MM.1S (cell line): ENCODE measurements around the gene NCK1.

Source experiments
- DNase-seq: peaks from one replicate; pipeline ENCODE4 v3.0.0-alpha.2; 2015
- H2AFZ ChIP-seq: fragments of 300-600 bp; sonication (generic); 2 replicates; pipeline ENCODE4 v1.6.0; 2016; ENCODE audit warnings: antibody characterized with exemption, low read length
- H3F3A ChIP-seq: fragments of 300-600 bp; sonication (generic); 2 replicates; pipeline ENCODE4 v1.6.1; 2016; ENCODE audit warnings: mild to moderate bottlenecking, antibody characterized with exemption, low read length, moderate library complexity, mixed read lengths; ENCODE audit not compliant: insufficient read depth
- H3K27ac ChIP-seq: fragments of 300-600 bp; sonication (generic); 2 replicates; pipeline ENCODE4 v1.5.1; 2016; ENCODE audit warnings: mild to moderate bottlenecking, low read length
- H3K27me3 ChIP-seq: fragments of 300-600 bp; sonication (generic); replicated peaks from 2 replicates; pipeline ENCODE4 v1.6.0; 2016; ENCODE audit warnings: low read length; ENCODE audit not compliant: insufficient read depth
- H3K36me3 ChIP-seq: fragments of 300-600 bp; sonication (generic); replicated peaks from 2 replicates; pipeline ENCODE4 v1.6.1; 2016; ENCODE audit warnings: mild to moderate bottlenecking, low read length, mixed read lengths; ENCODE audit not compliant: insufficient read depth
- H3K4me1 ChIP-seq: fragments of 300-600 bp; sonication (generic); 2 replicates; pipeline ENCODE4 v1.6.1; 2016; ENCODE audit warnings: low read length, mixed read lengths
- H3K4me2 ChIP-seq: fragments of 300-600 bp; sonication (generic); 2 replicates; pipeline ENCODE4 v1.6.0; 2016; ENCODE audit warnings: low read depth, low read length
- H3K4me3 ChIP-seq: fragments of 300-600 bp; sonication (generic); 2 replicates; pipeline ENCODE4 v1.5.1; 2016; ENCODE audit warnings: low read length, mixed read lengths
- H3K79me2 ChIP-seq: fragments of 300-600 bp; sonication (generic); 2 replicates; pipeline ENCODE4 v1.6.1; 2016; ENCODE audit warnings: mixed run types, low read length, mixed read lengths
- H3K9ac ChIP-seq: fragments of 300-600 bp; sonication (generic); 2 replicates; pipeline ENCODE4 v1.6.1; 2016; ENCODE audit warnings: low read length, mixed read lengths
- H3K9me2 ChIP-seq: fragments of 300-600 bp; sonication (generic); replicated peaks from 2 replicates; pipeline ENCODE4 v1.6.1; 2016; ENCODE audit warnings: mild to moderate bottlenecking, low read length, mixed read lengths; ENCODE audit not compliant: insufficient read depth
- H3K9me3 ChIP-seq: fragments of 300-600 bp; sonication (generic); replicated peaks from 2 replicates; pipeline ENCODE4 v1.6.1; 2016; ENCODE audit warnings: mild to moderate bottlenecking, low read length, mixed read lengths; ENCODE audit not compliant: insufficient read depth
- H4K20me1 ChIP-seq: fragments of 300-600 bp; sonication (generic); 2 replicates; pipeline ENCODE4 v1.6.1; 2016; ENCODE audit warnings: mild to moderate bottlenecking, low read length, moderate library complexity, mixed read lengths; ENCODE audit not compliant: insufficient read depth
- EZH2 ChIP-seq: fragments of 300-600 bp; sonication (generic); optimal IDR thresholded peaks from 2 replicates; pipeline ENCODE3; 2017; ENCODE audit warnings: low read depth, mild to moderate bottlenecking, antibody characterized with exemption, low read length, mixed read lengths
- EZH2phosphoT487 ChIP-seq: fragments of 300-600 bp; sonication (generic); IDR thresholded peaks from 2 replicates; pipeline ENCODE4 v1.6.1; 2018; ENCODE audit warnings: antibody characterized with exemption, low read length
- TF ChIP-seq, protein P1 (sequence below): fragments of 300-600 bp; sonication (generic); IDR thresholded peaks from 2 replicates; pipeline ENCODE4 v1.5.1; 2016; ENCODE audit warnings: antibody characterized with exemption, low read length, mixed read lengths

Gene NCK1

DNA sequence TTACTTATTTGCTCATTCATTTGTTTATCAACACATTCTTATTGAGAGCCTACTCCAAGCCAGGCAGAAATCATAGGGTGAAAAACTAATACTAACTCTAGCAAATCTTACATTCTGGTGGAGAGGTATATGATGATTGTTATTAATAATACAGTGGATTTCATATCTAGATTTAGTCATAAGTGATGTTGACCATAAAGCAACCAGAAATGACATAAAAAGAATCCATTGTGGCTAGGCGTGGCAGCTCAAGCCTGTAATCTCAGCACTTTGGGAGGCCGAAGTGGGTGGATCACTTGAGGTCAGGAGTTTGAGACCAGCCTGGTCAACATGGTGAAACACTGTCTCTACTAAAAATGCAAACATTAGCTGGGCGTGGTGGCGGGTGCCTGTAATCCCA, 69.6 kb downstream of the NCK1 start:
- no peak for DNase-seq
- TF ChIP-seq, protein P1, sequence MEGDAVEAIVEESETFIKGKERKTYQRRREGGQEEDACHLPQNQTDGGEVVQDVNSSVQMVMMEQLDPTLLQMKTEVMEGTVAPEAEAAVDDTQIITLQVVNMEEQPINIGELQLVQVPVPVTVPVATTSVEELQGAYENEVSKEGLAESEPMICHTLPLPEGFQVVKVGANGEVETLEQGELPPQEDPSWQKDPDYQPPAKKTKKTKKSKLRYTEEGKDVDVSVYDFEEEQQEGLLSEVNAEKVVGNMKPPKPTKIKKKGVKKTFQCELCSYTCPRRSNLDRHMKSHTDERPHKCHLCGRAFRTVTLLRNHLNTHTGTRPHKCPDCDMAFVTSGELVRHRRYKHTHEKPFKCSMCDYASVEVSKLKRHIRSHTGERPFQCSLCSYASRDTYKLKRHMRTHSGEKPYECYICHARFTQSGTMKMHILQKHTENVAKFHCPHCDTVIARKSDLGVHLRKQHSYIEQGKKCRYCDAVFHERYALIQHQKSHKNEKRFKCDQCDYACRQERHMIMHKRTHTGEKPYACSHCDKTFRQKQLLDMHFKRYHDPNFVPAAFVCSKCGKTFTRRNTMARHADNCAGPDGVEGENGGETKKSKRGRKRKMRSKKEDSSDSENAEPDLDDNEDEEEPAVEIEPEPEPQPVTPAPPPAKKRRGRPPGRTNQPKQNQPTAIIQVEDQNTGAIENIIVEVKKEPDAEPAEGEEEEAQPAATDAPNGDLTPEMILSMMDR = no peak
- TF ChIP-seq EZH2phosphoT487 (no peak), EZH2 (no peak)

GRCh38 chr3:136932523-136932922, 70.5 kb downstream of the NCK1 start:
- no peak for TF ChIP-seq EZH2phosphoT487
- TF ChIP-seq, protein P1 = no peak
- TF ChIP-seq EZH2 = no peak
- H3K9me2 ChIP-seq = no peaks in the 10 kb centered on the region
- H3K27ac ChIP-seq = no peak overlapping the region
- no peak overlapping the region for H2AFZ ChIP-seq
- H3K36me3 ChIP-seq = peaks cover 7% of the 10 kb centered on the region; the same call in 1 of the 2 replicates
- H3K4me3 ChIP-seq = no peak overlapping the region
- peaks cover 3% of the 10 kb centered on the region; the same call in 1 of the 2 replicates for H3K4me1 ChIP-seq
- no peaks in the 10 kb centered on the region for H3K27me3 ChIP-seq
- H3K9me3 ChIP-seq = no peaks in the 10 kb centered on the region
- no peaks in the 10 kb centered on the region; the same call in 1 of the 2 replicates for H4K20me1 ChIP-seq
- H3K79me2 ChIP-seq = peaks cover 14% of the 10 kb centered on the region
- H3K4me2 ChIP-seq = no peak overlapping the region
- no peak for DNase-seq
- no peak overlapping the region for H3K9ac ChIP-seq
- no peaks in the 10 kb centered on the region for H3F3A ChIP-seq

More for the DNA sequence above, 69.6 kb downstream of the NCK1 start:
- Histone ChIP-seq H3K4me1 (peaks cover 3% of the 10 kb centered on the region; the same call in 1 of the 2 replicates), H3K79me2 (peaks cover 8% of the 10 kb centered on the region), H3F3A (no peaks in the 10 kb centered on the region), H3K4me3 (no peak overlapping the region), H4K20me1 (no peaks in the 10 kb centered on the region; the same call in 1 of the 2 replicates), H3K27ac (no peak overlapping the region), H3K4me2 (no peak overlapping the region), H3K9ac (no peak overlapping the region), H3K9me3 (no peaks in the 10 kb centered on the region), H3K36me3 (peaks cover 7% of the 10 kb centered on the region; the same call in 1 of the 2 replicates), H3K27me3 (no peaks in the 10 kb centered on the region), H3K9me2 (no peaks in the 10 kb centered on the region), H2AFZ (no peak overlapping the region)

DNA sequence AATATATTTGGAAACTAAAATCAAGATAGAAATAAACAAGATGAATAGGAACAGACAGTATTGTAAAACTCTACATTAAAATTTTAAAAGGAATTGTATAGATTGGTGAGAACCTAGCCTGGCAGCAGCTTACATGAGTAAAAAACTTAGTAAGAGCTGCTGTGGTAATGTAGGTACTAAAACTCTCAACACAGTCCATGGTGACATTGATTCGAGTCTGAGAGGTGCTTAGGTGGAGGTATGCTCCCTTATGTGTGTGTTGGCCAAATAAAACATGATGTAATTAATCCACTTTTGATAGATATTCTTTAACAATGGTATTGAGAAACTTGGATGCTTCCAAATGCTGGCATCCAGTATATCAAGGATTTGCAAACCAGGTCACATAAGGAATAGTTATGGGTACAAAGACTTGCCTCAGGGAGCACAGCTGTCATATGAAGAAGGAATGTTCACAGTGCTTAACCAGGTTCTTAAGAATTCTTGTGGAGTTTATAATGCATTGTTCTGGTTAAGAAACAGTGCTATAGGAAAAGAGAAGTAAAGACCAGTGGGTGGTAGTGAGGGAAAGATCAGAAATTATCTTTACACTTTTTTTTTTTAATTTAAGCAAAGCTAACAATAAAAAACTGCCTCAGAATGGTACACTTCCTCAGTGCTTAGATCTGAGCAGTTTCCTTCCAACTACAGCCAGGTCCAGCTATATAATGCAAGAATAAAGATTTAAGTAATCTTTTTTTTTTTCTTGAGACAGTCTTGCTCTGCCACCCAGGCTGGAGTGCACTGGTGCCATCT, 71.2 kb downstream of the NCK1 start:
- H2AFZ ChIP-seq = no peak overlapping the region
- peaks cover 20% of the 10 kb centered on the region for H3K79me2 ChIP-seq
- no peaks in the 10 kb centered on the region for H3K9me3 ChIP-seq
- H3K4me1 ChIP-seq = peaks cover 3% of the 10 kb centered on the region; the same call in 1 of the 2 replicates
- no peaks in the 10 kb centered on the region for H3F3A ChIP-seq
- no peak overlapping the region for H3K27ac ChIP-seq
- H3K36me3 ChIP-seq = peaks cover 5% of the 10 kb centered on the region; the same call in 1 of the 2 replicates
- no peaks in the 10 kb centered on the region for H3K27me3 ChIP-seq
- no peaks in the 10 kb centered on the region; the same call in 1 of the 2 replicates for H4K20me1 ChIP-seq
- H3K9ac ChIP-seq = no peak overlapping the region
- no peak overlapping the region for H3K4me3 ChIP-seq
- H3K4me2 ChIP-seq = no peak overlapping the region
- no peak for DNase-seq
- TF ChIP-seq, protein P1 = no peak
- no peak for TF ChIP-seq EZH2phosphoT487
- TF ChIP-seq EZH2 = no peak
- no peaks in the 10 kb centered on the region for H3K9me2 ChIP-seq
